Measurements from ENCODE around the gene SAMHD1. TPM values are rescaled to one million over a fixed set of nuclear protein-coding genes. Genes with fewer than 3 reads are reported as not detected.

The SAMHD1 gene
- total and polyA plus RNA-seq, 2 donors (not counting 3 experiments of a cell fraction or from before 2014, with no cell fraction given) = 13.7 to 27.5 TPM

GRCh38 chr20:36883977-36884535, 67.5 kb downstream of the SAMHD1 start:
- Histone ChIP-seq H3K4me2 (ENCODE audit: insufficient read depth, low read length) (no peak overlapping the region), H3K36me3 (ENCODE audit: control insufficient read depth in 2 of 2, extremely low read depth in 1 of 2, insufficient read depth in 2 of 2, low read length in 2 of 2) (no peaks in the 10 kb centered on the region), H3K79me2 (ENCODE audit: control insufficient read depth, insufficient read depth, low read length) (no peaks in the 10 kb centered on the region), H3K9ac (replicated peaks; ENCODE audit: extremely low read depth, insufficient read depth, low read length) (no peak overlapping the region), H3K4me1 (ENCODE audit: control insufficient read depth, extremely low read depth, insufficient read depth, low read length) (no peaks in the 10 kb centered on the region), H4K20me1 (replicated peaks; ENCODE audit: control insufficient read depth, extremely low read depth, insufficient read depth, low read length) (no peaks in the 10 kb centered on the region), H3K27ac (ENCODE audit: insufficient read depth, low read depth, low read length) (no peak overlapping the region), H2AFZ (ENCODE audit: low read depth, low read length) (no peak overlapping the region), H3K27me3 (ENCODE audit: control insufficient read depth in 2 of 2, insufficient read depth in 2 of 2, low read length in 2 of 2) (no peaks in the 10 kb centered on the region), H3K9me1 (replicated peaks; ENCODE audit: control insufficient read depth, extremely low read depth, insufficient read depth, low read length) (no peaks in the 10 kb centered on the region), H3K9me3 (replicated peaks; ENCODE audit: control insufficient read depth, insufficient read depth, low read length) (no peaks in the 10 kb centered on the region), H3K4me3 (replicated peaks in 1 of 3; ENCODE audit: insufficient read depth in 1 of 3, low read depth in 1 of 3, low read length in 3 of 3) (no peak overlapping the region)
- BruUV-seq (replicated peaks) = no TSS peak
- no peak for FAIRE-seq
- intact Hi-C loops (cut with micrococcal nuclease) (loop anchor here (2.0 kb wide), 1 partner anchor 47 kb away; no protein-coding TSS in a partner anchor), dilution Hi-C loops (cut with MboI; ENCODE audit: extremely low pct_ligation_motif_present, low sequenced_read_pairs) (no loop called here)
- POLR2A ChIA-PET = interaction anchor here (0.5 kb wide), 1 partner anchor 9 kb away, joined by 9 read pairs; no protein-coding TSS in a partner anchor
- TF ChIP-seq FOS (IDR thresholded peaks at IDR 0.05; ENCODE audit: borderline replicate concordance, insufficient read depth, low read length) = no peak
- no peak for TF ChIP-seq MAX (IDR thresholded peaks at IDR 0.05; ENCODE audit: insufficient read depth, insufficient read length)
- TF ChIP-seq POLR2A (IDR thresholded peaks at IDR 0.05; ENCODE audit: low read depth, low read length) = no peak
- no peak for TF ChIP-seq MYC (IDR thresholded peaks at IDR 0.05; ENCODE audit: low read depth, low read length)
- no peak for TF ChIP-seq CTCF (IDR thresholded peaks at IDR 0.05; ENCODE audit: extremely low read depth in 1 of 2, insufficient read depth in 1 of 2, low read depth in 1 of 2, low read length in 2 of 2)
- TF ChIP-seq POLR2AphosphoS5 (IDR thresholded peaks at IDR 0.05; ENCODE audit: insufficient read depth, low read depth, low read length) = no peak
- no peak for TF ChIP-seq EZH2 (IDR thresholded peaks at IDR 0.05; ENCODE audit: borderline replicate concordance, low read depth, low read length, severe bottlenecking)
- TF ChIP-seq JUN (IDR thresholded peaks at IDR 0.05; ENCODE audit: borderline replicate concordance, insufficient read depth, insufficient read length, low read depth) = no peak
- TF ChIP-seq GATA2 (IDR thresholded peaks at IDR 0.05; ENCODE audit: insufficient read depth, insufficient read length, low read depth, low read length) = no peak
- CTCF ChIA-PET = interaction anchor here (0.9 to 2.7 kb wide), 3 partner anchors 21 to 271 kb away, joined by 4 to 10 read pairs (median 5); a partner anchor contains a TSS
- no peak for DNase-seq (ENCODE audit: low read depth, low spot score)
